Measurements from ENCODE around the gene LMO1. TPM values are rescaled to one million over a fixed set of nuclear protein-coding genes. Genes with fewer than 3 reads are reported as not detected.

Gene LMO1
- total and polyA plus RNA-seq, 2 of the 13 experiments (the other 11 are each of a cell fraction or from before 2014, with no cell fraction given): not detected

- Histone ChIP-seq H3K36me3 (replicated peaks in 1 of 2; ENCODE audit: control insufficient read depth in 1 of 2, insufficient read depth in 2 of 2, low read length in 2 of 2) (no peaks in the 10 kb centered on the region), H3K4me2 (ENCODE audit: low read depth, low read length) (no peak overlapping the region), H3K4me1 (ENCODE audit: insufficient read depth, low read length) (no peaks in the 10 kb centered on the region), H3K27me3 (ENCODE audit: control insufficient read depth in 1 of 2, insufficient read depth in 2 of 2, low read length in 2 of 2) (no peaks in the 10 kb centered on the region), H3K4me3 (replicated peaks in 1 of 3; ENCODE audit: insufficient read depth in 1 of 3, low read depth in 2 of 3, low read length in 3 of 3) (no peak overlapping the region), H3K27ac (ENCODE audit: extremely low read length, insufficient read depth, low read length) (no peak overlapping the region), H2AFZ (ENCODE audit: low read length) (no peak overlapping the region), H4K20me1 (ENCODE audit: insufficient read depth, low read length) (no peaks in the 10 kb centered on the region), H3K79me2 (ENCODE audit: insufficient read depth, low read length) (no peaks in the 10 kb centered on the region), H3K9ac (ENCODE audit: insufficient read depth, low read depth, low read length) (no peak overlapping the region), H3K9me3 (ENCODE audit: low read length) (no peaks in the 10 kb centered on the region)
- FAIRE-seq (no peak), ATAC-seq (no peak), DNase-seq (ENCODE audit: low spot score) (no peak)
- in situ Hi-C loops (cut with HindIII; ENCODE audit: extremely low pct_ligation_motif_present, low pct_unique_long_range_greater_than_20kb): no loop called here
- no TSS peak for BruUV-seq (replicated peaks)
- intact Hi-C loops (cut with micrococcal nuclease; ENCODE audit: unreplicated experiment): no loop called here
- peak; percentile 86 to 87 for TF ChIP-seq MAFK (conservative IDR thresholded peaks at IDR 0.05 in 1 of 2, IDR thresholded peaks at IDR 0.05 in 1 of 2; ENCODE audit: low read length in 2 of 2)
- peak; percentile 78 for TF ChIP-seq MAFF (IDR thresholded peaks at IDR 0.05; ENCODE audit: low read depth, low read length)
- TF ChIP-seq ZNF18 (CRISPR knock-in tag; IDR thresholded peaks at IDR 0.05; ENCODE audit: insufficient replicate concordance): no peak
- TF ChIP-seq NKX3-1 (CRISPR knock-in tag; IDR thresholded peaks at IDR 0.05): no peak
- no peak for TF ChIP-seq ZSCAN25 (CRISPR knock-in tag; IDR thresholded peaks at IDR 0.05)
- TF ChIP-seq SP4 (CRISPR knock-in tag; IDR thresholded peaks at IDR 0.05): no peak
- TF ChIP-seq ATRX (CRISPR knock-in tag; IDR thresholded peaks at IDR 0.05; ENCODE audit: borderline replicate concordance): no peak
- CTCF ChIA-PET (ENCODE audit: low intra/inter-chr PET ratio, low total read pairs): no interaction called here
- 42% methylated on average over 2 of the region's 2 CpGs for WGBS (ENCODE audit: low lambda C conversion rate)
- POLR2A ChIA-PET: no interaction called here
Observed at GRCh38 chr11:8186429-8186828, 77.2 kb downstream of the LMO1 start.

- Histone ChIP-seq H3K9ac (ENCODE audit: insufficient read depth, low read depth, low read length) (no peak overlapping the region), H3K4me2 (ENCODE audit: low read depth, low read length) (no peak overlapping the region), H4K20me1 (ENCODE audit: insufficient read depth, low read length) (no peaks in the 10 kb centered on the region), H3K27ac (ENCODE audit: extremely low read length, insufficient read depth, low read length) (no peak overlapping the region), H2AFZ (ENCODE audit: low read length) (no peak overlapping the region), H3K4me1 (ENCODE audit: insufficient read depth, low read length) (no peaks in the 10 kb centered on the region), H3K36me3 (replicated peaks in 1 of 2; ENCODE audit: control insufficient read depth in 1 of 2, insufficient read depth in 2 of 2, low read length in 2 of 2) (no peaks in the 10 kb centered on the region), H3K27me3 (ENCODE audit: control insufficient read depth in 1 of 2, insufficient read depth in 2 of 2, low read length in 2 of 2) (no peaks in the 10 kb centered on the region; a peak in 1 of 5 replicates), H3K79me2 (ENCODE audit: insufficient read depth, low read length) (no peaks in the 10 kb centered on the region), H3K9me3 (ENCODE audit: low read length) (no peaks in the 10 kb centered on the region), H3K4me3 (replicated peaks in 1 of 3; ENCODE audit: insufficient read depth in 1 of 3, low read depth in 2 of 3, low read length in 3 of 3) (no peak overlapping the region)
- no peak for ATAC-seq
- BruUV-seq (replicated peaks): no TSS peak
- CTCF ChIA-PET (ENCODE audit: low intra/inter-chr PET ratio, low total read pairs): no interaction called here
- FAIRE-seq: no peak
- intact Hi-C loops (cut with micrococcal nuclease; ENCODE audit: unreplicated experiment) (no loop called here), in situ Hi-C loops (cut with HindIII; ENCODE audit: extremely low pct_ligation_motif_present, low pct_unique_long_range_greater_than_20kb) (no loop called here)
- 23% methylated on average over 5 of the region's 5 CpGs for WGBS (ENCODE audit: low lambda C conversion rate)
- POLR2A ChIA-PET: no interaction called here
- no peak for DNase-seq (ENCODE audit: low spot score)
- TF ChIP-seq GRHL1 (CRISPR knock-in tag; conservative IDR thresholded peaks at IDR 0.05) (no peak), CHCHD3 (CRISPR knock-in tag; IDR thresholded peaks at IDR 0.05) (no peak), MIXL1 (CRISPR knock-in tag; IDR thresholded peaks at IDR 0.05) (no peak), SOX13 (IDR thresholded peaks at IDR 0.05) (no peak), SOX13 (CRISPR knock-in tag; conservative IDR thresholded peaks at IDR 0.05 in 1 of 2, IDR thresholded peaks at IDR 0.05 in 1 of 2) (no peak), ZNF431 (CRISPR knock-in tag; IDR thresholded peaks at IDR 0.05; ENCODE audit: borderline replicate concordance, low read depth) (no peak), USF2 (IDR thresholded peaks at IDR 0.05; ENCODE audit: low read depth, low read length) (no peak), USF2 (CRISPR knock-in tag; IDR thresholded peaks at IDR 0.05; ENCODE audit: borderline replicate concordance) (no peak)
Observed at GRCh38 chr11:8183111-8183510, 80.6 kb downstream of the LMO1 start.

Data from HepG2 (cell line).